IMR-90 (cell line): ENCODE measurements around the gene PRPS1. TPM values are rescaled to one million over a fixed set of nuclear protein-coding genes. Genes with fewer than 3 reads are reported as not detected.
"Not testable (repeated sequence)": the region's sequence is repeated elsewhere in the genome, so short reads cannot be mapped to it uniquely, and the experiment has no call there.

Source experiments
- ATAC-seq: fragments of 200-7000 bp; cut with Tn5 transposase; 2 replicates; pipeline ENCODE4 v1.9.1; 2020; ENCODE audit warnings: low read depth, mild to moderate bottlenecking, moderate library complexity
- BruUV-seq: library from RNA; stranded (reverse); fragments of 400-500 nt; replicated peaks from 2 replicates; lab custom pipeline; 2021; lab: Mats Ljungman, UMichigan
- CTCF ChIA-PET: fragments of 300-600 bp; formaldehyde crosslinking; extraction: SDS; loops from one replicate; lab custom pipeline; 2021; ENCODE audit warnings: antibody characterized with exemption; lab: Yijun Ruan, JAX
- POLR2A ChIA-PET: fragments of 300-600 bp; sonication (Branson Sonifier 250); formaldehyde crosslinking; loops from one replicate; lab custom pipeline; 2022; ENCODE audit warnings: antibody characterized with exemption; ENCODE audit not compliant: unreplicated experiment; lab: Charles Lee
- DNase-seq: peaks from one replicate; pipeline ENCODE4 v3.0.0; 2013
- H2AFZ ChIP-seq: replicated peaks from 2 replicates; pipeline ENCODE3; 2013; ENCODE audit warnings: low read length, mild to moderate bottlenecking; ENCODE audit not compliant: poor library complexity
- H2AK5ac ChIP-seq: 2 replicates; pipeline ENCODE4 v1.6.1; 2013; ENCODE audit warnings: low read depth, low read length, inconsistent platforms
- H2AK9ac ChIP-seq: replicated peaks from 2 replicates; pipeline ENCODE3; 2013; ENCODE audit warnings: mild to moderate bottlenecking, low read depth, low read length, moderate library complexity; ENCODE audit not compliant: poor library complexity
- H2BK120ac ChIP-seq: 2 replicates; pipeline ENCODE4 v1.6.1; 2013; ENCODE audit warnings: low read depth, low read length, inconsistent platforms
- H2BK15ac ChIP-seq: 3 replicates; pipeline ENCODE4 v1.6.1; 2013; ENCODE audit warnings: low read depth, low read length, inconsistent platforms
- H2BK20ac ChIP-seq: 2 replicates; pipeline ENCODE4 v1.6.1; 2013; ENCODE audit warnings: low read depth, mild to moderate bottlenecking, inconsistent platforms, low read length, moderate library complexity
- H2BK5ac ChIP-seq: 2 replicates; pipeline ENCODE4 v1.6.1; 2013; ENCODE audit warnings: mild to moderate bottlenecking, low read depth, low read length, inconsistent platforms; ENCODE audit not compliant: poor library complexity, severe bottlenecking
- H3K14ac ChIP-seq: replicated peaks from 2 replicates; pipeline ENCODE4 v1.6.1; 2013; ENCODE audit warnings: low read depth, low read length, inconsistent platforms
- H3K18ac ChIP-seq: 2 replicates; pipeline ENCODE4 v1.6.1; 2013; ENCODE audit warnings: low read depth, low read length, control low read depth
- H3K23ac ChIP-seq: 2 replicates; pipeline ENCODE4 v1.6.1; 2013; ENCODE audit warnings: low read depth, low read length, inconsistent platforms
- H3K27ac ChIP-seq: 2 replicates; pipeline ENCODE4 v1.5.1; 2013; ENCODE audit warnings: mild to moderate bottlenecking, control low read depth, low read length; ENCODE audit not compliant: insufficient read depth
- H3K27me3 ChIP-seq: 2 replicates; pipeline ENCODE4 v1.6.1; 2013; ENCODE audit warnings: low read length; ENCODE audit not compliant: control insufficient read depth, insufficient read depth
- H3K36me3 ChIP-seq: 2 replicates; pipeline ENCODE4 v1.6.1; 2013; ENCODE audit warnings: low read length, mixed read lengths; ENCODE audit not compliant: control insufficient read depth, insufficient read depth
- H3K4ac ChIP-seq: 2 replicates; pipeline ENCODE4 v1.6.1; 2013; ENCODE audit warnings: low read depth, low read length, inconsistent platforms
- H3K4me1 ChIP-seq: 2 replicates; pipeline ENCODE4 v1.6.1; 2013; ENCODE audit warnings: low read length, mixed read lengths; ENCODE audit not compliant: control insufficient read depth, insufficient read depth
- H3K4me2 ChIP-seq: 2 replicates; pipeline ENCODE4 v1.6.1; 2013; ENCODE audit warnings: low read depth, mild to moderate bottlenecking, control low read depth, low read length, moderate library complexity
- H3K4me3 ChIP-seq: 2 replicates; pipeline ENCODE4 v1.5.1; 2013; ENCODE audit warnings: low read depth, mild to moderate bottlenecking, control low read depth, low read length, moderate library complexity; ENCODE audit not compliant: insufficient read depth
- H3K56ac ChIP-seq: 2 replicates; pipeline ENCODE4 v1.6.1; 2013; ENCODE audit warnings: low read length, inconsistent platforms; ENCODE audit not compliant: insufficient read depth; ENCODE audit errors: extremely low read depth
- H3K79me1 ChIP-seq, 2 experiments: 2 replicates each; pipeline ENCODE4 v1.6.1; 2013; ENCODE audit warnings: low read length in 2 of 2, inconsistent platforms in 1 of 2, low read depth in 1 of 2
- H3K9ac ChIP-seq: 2 replicates; pipeline ENCODE4 v1.6.1; 2013; ENCODE audit warnings: low read depth, low read length, control low read depth
- H3K9me1 ChIP-seq: 2 replicates; pipeline ENCODE4 v1.6.1; 2013; ENCODE audit warnings: low read length, inconsistent platforms; ENCODE audit not compliant: insufficient read depth
- H3K9me3 ChIP-seq: 2 replicates; pipeline ENCODE4 v1.6.1; 2013; ENCODE audit warnings: low read length; ENCODE audit not compliant: control insufficient read depth, insufficient read depth
- H4K20me1 ChIP-seq: 2 replicates; pipeline ENCODE4 v1.6.1; 2013; ENCODE audit warnings: low read length, inconsistent platforms; ENCODE audit not compliant: insufficient read depth
- H4K5ac ChIP-seq: 2 replicates; pipeline ENCODE4 v1.6.1; 2013; ENCODE audit warnings: mild to moderate bottlenecking, low read depth, low read length, control low read depth
- H4K8ac ChIP-seq, 2 experiments: 2 replicates each; pipeline ENCODE4 v1.6.1; 2013; ENCODE audit warnings: low read depth in 2 of 2, low read length in 2 of 2, control low read depth in 1 of 2, inconsistent platforms in 1 of 2
- H4K91ac ChIP-seq: 2 replicates; pipeline ENCODE4 v1.6.1; 2013; ENCODE audit warnings: low read depth, low read length, inconsistent platforms; ENCODE audit not compliant: insufficient read depth
- WGBS, 2 experiments: methylation state at CpG; one replicate each; pipeline versions ENCODE4 v1.1.5 to v1.1.7; 2013; ENCODE audit warnings: missing lambda C conversion rate in 2 of 2; ENCODE audit not compliant: insufficient read length in 1 of 2; ENCODE audit errors: extremely low coverage in 2 of 2; 5-methylcytosine and 5-hydroxymethylcytosine counted together
- dilution Hi-C: fragments of 300-500 bp; cut with HindIII; formaldehyde crosslinking; loops from one replicate; pipeline ENCODE4 v1.14.3; 2018; ENCODE audit warnings: low sequenced_read_pairs; ENCODE audit not compliant: unreplicated experiment
- in situ Hi-C: fragments of 300-500 bp; cut with MboI; formaldehyde crosslinking; loops from 3 replicates; pipeline ENCODE4 v1.14.3; 2019; ENCODE audit warnings: low sequenced_read_pairs, inconsistent platforms, mixed read lengths
- intact Hi-C: fragments of 100-400 bp; cut with micrococcal nuclease; formaldehyde crosslinking; loops from 2 replicates; pipeline ENCODE4 v1.10.0; 2022
- polyA plus RNA-seq, 3 experiments: library from polyadenylated mRNA; depleted of rRNA; stranded (reverse); fragments of >200 nt; gene quantifications; 2 replicates each; pipeline ENCODE4 v1.2.3, GENCODE V29; 2012; ENCODE audit warnings: low replicate concordance in 1 of 3
- total RNA-seq: library from RNA; depleted of rRNA; stranded (reverse); fragments of >200 nt; gene quantifications from 2 replicates; pipeline ENCODE4 v1.2.3, GENCODE V29; 2012

Gene PRPS1
- total and polyA plus RNA-seq, 2 of the 4 experiments (the other 2 are of a cell fraction), result 118 to 137 TPM

GRCh38 chrX:107685586-107685985 is 57.3 kb downstream of the PRPS1 start:
- H4K20me1 ChIP-seq, H3K36me3 ChIP-seq, H3K79me1 ChIP-seq, H3K9ac ChIP-seq, H3K9me1 ChIP-seq, H3K14ac ChIP-seq, BruUV-seq, H3K18ac ChIP-seq, H2BK5ac ChIP-seq, H3K27ac ChIP-seq, H2BK120ac ChIP-seq, H2BK20ac ChIP-seq, H3K9me3 ChIP-seq, H3K4me3 ChIP-seq, H2AK9ac ChIP-seq, H3K4me1 ChIP-seq, H4K8ac ChIP-seq, CTCF ChIA-PET, H3K56ac ChIP-seq, H4K91ac ChIP-seq, H3K4me2 ChIP-seq, DNase-seq, H2BK15ac ChIP-seq, intact Hi-C loops, dilution Hi-C loops, H3K23ac ChIP-seq, H3K4ac ChIP-seq, POLR2A ChIA-PET, H2AK5ac ChIP-seq, ATAC-seq, H4K5ac ChIP-seq, H2AFZ ChIP-seq, in situ Hi-C loops: not testable (repeated sequence)
- H3K27me3 ChIP-seq, result peaks cover 29% of the 10 kb centered on the region
- no CpG with 5 or more reads among the region's 9 CpGs for WGBS, 2 experiments
